IPS-NIHi7 (cell line): ENCODE measurements around the gene PHRF1.
"Not testable (repeated sequence)": the region's sequence is repeated elsewhere in the genome, so short reads cannot be mapped to it uniquely, and the experiment has no call there.

Source experiments
- DNase-seq: peaks from one replicate; pipeline ENCODE4 v3.0.0; 2012; ENCODE audit warnings: mixed read lengths; ENCODE audit errors: extremely low spot score

The PHRF1 gene

DNA sequence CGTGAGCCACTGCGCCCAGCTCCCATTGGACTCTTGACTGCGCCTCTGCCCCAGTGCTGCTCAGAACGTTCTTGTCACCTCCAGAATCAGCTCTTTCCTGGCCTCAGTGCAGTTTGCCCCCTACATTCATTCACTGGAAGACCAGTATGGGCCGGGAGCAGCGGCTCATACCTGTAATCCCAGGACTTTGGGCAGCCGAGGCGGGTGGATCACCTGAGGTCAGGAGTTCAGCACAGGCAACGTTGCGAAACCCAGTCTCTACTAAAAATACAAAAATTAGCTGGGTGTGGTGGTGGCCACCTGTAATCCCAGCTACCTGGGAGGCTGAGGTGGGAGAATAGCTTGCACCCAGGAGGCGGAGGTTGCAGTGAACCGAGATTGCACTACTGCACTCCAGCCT, 78.2 kb downstream of the PHRF1 start:
- DNase-seq, result not testable (repeated sequence)

DNA sequence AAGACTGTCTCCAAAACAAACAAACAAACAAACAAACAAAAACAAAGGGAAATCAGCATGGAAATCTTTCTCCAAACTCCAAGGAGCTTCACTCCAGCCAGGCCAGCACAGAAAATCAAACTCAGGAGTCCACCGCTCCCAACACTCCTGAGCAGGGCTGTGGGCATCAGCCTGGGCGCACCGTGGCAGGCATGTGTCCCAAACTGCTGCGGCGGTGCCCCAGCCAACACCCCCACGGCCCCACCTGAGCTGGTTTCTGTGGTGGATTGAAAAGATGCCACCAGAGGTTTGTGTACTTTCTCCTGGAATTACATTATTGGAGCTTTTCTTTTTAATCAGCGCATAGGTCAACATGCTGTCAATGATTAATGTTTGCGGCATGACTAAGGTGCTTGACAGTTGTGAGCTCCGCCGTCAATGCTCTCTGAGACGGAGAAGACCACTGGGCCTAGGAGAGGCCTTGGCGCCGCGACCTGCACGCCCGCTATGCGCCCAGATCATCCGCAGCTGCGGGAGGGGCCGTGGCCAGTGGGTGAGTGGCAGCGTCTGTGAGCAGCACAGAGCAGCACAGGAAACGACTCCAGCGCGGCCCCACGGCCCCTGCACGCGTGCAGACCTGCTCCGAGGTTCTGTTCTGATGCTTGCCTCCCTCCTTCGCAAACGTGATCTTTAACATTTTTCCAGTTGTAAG, 78.9 kb downstream of the PHRF1 start:
- no peak for DNase-seq

- DNase-seq, result no peak
These were observed 80.2 kb downstream of the PHRF1 start for GRCh38 chr11:656426-656825.

DNA sequence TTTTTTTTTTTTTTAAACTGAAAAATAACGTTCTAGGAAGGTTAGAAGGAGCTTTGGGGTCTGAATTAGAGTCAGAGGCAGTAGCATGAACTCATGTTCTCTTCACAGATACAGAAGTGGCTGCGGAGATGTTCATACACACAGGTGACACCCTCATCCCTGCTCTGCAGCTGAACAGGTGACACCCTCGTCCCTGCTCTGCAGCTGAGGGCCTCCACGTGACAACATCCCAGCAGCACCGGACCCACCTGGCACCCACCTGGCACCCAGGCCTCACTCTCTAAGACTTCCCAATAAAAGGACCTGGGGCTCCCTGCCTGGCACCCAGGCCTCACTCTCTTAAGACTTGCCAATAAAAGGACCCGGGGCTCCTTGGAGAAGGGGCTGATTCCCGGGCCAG, 80.6 kb downstream of the PHRF1 start:
- DNase-seq, result no peak

DNA sequence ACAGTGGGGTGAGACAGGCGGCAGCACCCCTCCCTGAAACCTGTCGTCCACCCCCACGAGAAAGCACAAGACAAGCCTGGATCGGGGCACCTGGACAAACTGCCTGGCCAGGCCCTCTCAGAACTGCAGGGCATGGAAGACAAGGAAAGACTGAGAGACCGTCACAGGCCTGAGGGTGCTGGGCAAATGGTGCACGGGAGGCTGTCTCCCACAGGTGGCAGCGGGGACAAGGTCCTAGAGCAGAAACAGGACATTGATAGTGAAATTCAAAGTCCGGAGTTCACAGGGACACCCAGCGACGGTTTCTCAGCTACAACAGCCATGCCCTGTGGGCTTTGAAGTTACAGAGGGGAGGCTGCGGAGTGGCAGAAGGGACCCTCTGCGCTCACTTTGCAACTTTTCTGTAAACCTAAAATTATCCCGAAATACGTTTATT, 81.4 kb downstream of the PHRF1 start:
- DNase-seq, result no peak

DNA sequence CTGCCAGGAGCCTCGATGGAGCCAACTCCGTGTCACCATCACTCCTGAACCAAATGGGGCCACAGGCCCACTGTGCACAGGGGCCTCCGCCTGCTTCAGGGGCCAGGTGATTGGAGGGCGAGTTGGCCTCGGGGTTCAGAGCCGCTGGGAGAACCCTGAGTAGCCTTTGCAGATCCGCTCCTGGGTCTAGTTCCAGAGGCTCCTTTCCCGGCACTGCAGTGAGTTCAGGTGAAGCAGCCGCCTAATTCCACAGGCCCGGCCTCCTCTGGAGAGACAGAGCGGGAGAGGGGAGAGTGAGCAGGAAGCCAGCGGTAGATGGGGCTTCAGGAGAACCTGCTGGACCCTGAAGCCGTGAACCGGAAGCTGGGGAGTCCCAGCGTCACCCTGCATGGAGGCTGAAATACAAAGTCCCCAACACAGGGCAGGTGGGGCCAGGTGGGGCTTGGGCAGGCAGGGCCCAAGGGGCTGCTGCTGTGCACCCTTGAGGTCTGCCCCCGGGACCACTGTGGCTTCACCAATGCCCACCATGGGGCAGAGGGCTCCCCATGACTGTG, 83.3 kb downstream of the PHRF1 start:
- no peak for DNase-seq

DNA sequence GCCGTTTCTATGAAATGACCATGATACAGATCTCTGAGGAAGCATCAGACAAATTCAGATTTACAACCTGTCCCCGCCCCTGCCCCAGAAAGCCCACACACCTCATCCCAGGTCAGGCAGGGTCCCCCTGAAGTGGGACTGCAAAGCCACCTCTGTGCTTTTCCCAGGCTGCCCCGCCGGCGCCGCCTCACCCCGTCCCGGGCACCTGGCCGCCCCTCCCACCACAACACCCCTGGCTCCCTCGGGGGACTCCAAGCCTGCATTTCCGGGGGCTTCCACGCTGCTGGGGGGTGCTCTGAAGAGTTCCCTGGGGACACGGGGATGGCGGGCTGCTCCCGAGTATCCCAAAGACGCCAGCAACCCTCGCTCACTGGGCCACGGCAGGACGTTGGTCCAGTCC, 84.0 kb downstream of the PHRF1 start:
- no peak for DNase-seq

DNA sequence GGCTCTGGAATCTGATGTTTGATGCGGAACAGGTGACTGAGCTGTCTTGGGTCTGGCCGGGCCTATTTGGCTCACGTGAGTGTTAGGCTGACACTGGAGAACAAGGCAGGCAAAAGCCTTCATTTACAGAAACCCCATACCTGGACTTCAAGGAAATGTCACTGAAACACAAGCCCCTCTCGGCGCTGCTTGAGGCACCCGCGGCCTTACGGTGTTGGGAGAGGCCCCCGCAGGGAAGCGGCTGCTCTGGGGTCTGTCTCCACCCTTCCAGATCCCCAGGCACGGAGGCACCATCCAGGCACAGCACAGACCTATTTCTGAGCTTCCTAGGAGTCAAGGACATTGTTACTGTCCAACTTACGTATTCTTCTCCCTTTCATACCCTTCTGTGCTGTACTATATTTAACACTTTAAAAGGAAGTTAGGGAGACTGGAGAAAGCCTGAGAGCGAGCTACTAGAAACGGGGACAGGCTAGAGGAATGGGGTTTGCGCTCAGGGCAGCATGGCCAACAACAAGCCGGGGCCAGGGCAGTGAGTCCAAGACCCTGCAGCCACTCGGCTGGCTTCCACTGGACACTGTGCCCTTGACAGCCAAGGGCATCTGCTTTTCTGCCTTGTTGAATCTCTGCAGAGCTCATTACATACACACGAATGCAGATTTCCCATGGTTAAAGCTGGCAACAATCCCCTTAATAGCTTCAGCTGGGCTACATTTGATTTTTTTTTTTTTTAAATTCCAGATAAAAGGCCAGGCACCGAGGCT, 84.6 kb downstream of the PHRF1 start:
- no peak for DNase-seq
